Activated gamma-delta T cell treated with Interleukin-2 at 50 U/mL for 16 hours (primary cell): ENCODE measurements around the gene MARVELD2.
"Not testable (repeated sequence)": the region's sequence is repeated elsewhere in the genome, so short reads cannot be mapped to it uniquely, and the experiment has no call there.

Source experiments
- DNase-seq: peaks from one replicate; pipeline ENCODE4 v3.0.0-alpha.2; 2020

Gene MARVELD2, protein sequence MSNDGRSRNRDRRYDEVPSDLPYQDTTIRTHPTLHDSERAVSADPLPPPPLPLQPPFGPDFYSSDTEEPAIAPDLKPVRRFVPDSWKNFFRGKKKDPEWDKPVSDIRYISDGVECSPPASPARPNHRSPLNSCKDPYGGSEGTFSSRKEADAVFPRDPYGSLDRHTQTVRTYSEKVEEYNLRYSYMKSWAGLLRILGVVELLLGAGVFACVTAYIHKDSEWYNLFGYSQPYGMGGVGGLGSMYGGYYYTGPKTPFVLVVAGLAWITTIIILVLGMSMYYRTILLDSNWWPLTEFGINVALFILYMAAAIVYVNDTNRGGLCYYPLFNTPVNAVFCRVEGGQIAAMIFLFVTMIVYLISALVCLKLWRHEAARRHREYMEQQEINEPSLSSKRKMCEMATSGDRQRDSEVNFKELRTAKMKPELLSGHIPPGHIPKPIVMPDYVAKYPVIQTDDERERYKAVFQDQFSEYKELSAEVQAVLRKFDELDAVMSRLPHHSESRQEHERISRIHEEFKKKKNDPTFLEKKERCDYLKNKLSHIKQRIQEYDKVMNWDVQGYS

DNA sequence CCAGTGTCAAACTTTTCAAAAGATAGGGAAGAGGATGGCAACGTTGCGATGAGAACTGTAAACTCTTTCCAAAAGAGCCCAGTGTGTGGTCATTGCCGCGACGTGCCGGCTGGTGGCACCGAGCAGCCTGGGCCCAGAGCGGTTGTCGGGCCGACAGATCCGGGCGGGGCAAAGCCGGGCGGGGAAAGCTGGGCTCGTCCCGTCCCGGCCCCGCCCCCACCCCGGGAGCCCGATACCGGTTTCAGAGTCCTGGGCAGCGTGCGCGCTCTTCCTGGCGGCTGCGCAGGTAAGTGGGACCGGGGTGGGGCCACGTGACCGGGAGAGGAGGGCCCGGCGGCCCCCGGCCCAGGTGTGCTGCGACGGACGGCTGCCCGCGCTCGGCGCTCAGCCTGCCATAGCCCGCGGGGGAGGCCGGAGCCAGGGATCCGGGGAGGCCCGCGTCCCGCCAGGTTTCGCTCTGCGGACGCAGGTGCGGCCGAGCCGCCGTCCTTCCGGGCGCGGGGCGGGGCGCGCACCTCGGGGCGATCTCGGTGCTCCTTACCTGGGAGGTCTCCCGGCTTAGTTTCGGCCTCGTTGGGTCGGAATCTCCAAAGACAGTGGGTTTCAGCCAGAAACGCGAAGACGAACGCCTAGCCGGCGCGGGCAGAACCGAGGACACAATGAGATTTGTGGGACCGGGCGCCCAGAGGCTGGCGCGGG, at the start of gene MARVELD2:
Gene MARVELD2 (plus strand): TSS at position 232 of the 699 bp plus-strand sequence. CDS start 4,270 bp downstream, outside the sequence.
- DNase-seq = peak; percentile 14

DNA sequence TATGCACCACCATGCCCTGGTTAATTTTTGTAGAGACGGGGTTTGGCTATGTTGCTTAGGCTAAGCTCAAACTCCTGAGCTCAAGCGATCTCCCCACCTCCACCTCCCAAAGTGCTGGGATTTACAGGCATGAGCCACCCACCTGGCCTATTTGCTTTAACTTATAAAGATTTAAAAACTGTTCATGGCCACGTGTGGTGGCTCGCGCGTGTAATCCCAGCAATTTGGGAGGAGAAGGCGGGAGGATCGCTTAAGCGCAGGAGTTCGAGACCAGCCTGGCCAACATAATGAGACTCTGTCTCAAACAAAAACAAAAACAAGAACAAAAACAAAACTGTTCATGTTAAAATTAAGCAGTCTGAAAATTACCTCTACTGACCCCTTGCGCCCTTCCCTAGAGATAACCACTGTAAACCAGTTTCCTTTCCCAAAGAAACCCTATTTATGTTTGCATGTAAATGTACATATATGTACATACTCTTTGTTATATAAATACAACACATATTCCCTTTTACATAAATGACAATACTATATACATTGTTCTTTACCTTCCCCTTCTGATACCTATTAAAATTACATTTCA, 47.1 kb upstream of the MARVELD2 start:
- DNase-seq = no peak

DNA sequence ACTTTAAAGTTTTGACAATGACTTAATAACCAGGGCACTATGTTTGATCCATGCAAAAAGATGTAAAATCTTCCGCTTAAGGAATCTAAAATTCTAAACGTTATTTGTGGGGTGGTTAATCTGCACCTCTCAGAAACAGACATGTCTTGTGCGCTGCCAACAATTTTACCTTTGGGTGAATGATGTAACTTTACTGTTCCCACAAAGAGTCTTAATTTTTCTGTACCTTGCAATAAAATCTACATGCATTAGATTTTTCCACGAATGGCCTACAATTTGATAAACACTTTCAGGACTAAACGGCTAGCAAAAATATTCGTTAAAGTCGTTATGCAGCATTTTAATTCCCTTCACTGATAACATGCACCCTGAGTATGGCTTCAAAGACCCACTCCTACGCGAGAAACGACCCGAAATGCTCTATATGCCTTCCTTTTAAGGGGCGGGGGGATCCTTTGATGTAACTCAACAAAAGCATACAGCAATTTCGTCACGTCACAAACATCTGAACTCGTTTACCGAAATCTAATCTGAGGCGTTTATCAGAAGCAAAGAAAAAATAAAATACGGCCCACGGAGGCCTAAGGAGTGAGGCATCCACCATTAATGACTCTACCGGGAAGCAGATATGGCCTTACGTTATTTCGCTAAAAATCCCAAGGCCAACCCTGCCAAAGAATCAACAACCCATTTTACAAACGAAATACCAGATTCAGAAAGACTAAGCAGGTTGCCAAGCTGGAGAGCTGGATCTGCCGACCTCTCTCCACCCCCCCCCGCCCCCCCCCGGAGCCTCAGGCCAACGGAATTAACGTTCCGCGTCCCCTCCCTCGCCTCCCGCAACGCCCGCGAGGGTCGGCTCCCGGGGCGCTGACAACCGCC, 46.2 kb upstream of the MARVELD2 start:
- DNase-seq = peak; percentile 11

DNA sequence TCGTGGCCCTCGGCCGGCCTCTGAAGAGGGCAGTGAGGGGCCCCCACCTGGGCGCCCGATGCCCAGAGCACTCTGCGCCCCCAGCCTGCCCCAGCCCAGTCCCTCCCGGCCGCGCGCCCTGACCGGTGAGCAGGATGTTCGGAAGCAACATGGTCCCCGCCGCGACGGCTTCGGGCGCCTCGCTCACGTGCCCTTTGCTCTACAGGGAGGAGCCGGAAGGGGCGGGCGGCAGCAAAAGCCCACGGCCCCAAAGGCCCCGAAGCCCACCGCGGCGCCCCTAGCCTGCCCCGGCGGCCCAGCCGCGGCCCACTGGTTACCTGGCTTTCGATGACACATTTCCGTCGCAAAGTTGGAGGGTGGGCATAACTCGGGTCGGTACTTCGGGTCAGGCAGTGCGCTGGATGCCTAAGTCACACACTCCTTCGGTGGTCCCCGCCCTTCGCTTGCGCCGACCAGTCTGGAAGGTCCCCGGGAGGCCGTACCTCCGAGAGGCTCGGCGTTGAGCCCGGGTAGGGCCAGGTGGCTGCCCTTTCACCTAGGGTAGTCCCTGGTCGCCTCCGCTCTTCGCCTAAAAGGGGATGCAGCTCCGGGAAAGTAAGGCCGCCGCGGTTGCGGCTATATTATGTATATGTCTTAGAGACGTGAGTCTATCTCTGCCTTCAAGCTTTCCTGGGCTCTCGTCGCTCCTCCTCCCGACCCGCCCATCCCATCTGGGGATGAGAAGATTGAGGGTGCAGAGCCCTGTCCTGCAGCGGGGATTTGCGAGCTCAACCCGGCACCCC, 45.4 kb upstream of the MARVELD2 start, which contains the start of the genes AK6, RAD17 and TAF9:
Gene AK6 (minus strand): TSS at position 181 of the 782 bp plus-strand sequence. CDS start 30 bp downstream, at position 151.
Gene RAD17 (plus strand): TSS at position 479 of the 782 bp plus-strand sequence. CDS start 2,391 bp downstream, outside the sequence.
Gene TAF9 (minus strand): TSS at position 181 of the 782 bp plus-strand sequence. CDS start 3,783 bp downstream, outside the sequence.
- DNase-seq = peak; percentile 88

DNA sequence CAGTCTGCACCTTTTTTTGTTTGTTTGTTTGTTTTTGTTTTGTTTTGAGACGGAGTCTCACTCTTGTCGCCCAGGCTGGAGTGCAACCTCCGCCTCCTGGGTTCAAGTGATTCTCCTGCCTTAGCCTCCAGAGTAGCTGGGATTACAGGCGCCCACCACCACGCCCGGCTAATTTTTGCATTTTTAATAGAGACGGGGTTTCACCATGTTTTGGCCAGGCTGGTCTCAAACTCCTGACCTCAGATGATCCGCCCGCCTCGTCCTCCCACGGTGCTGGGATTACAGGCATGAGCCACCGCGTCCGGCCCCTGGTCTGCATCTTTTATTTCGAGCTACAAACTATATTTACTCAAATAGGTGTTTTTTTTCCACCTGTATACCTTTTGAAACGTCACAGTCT, 44.6 kb upstream of the MARVELD2 start:
- DNase-seq = not testable (repeated sequence)

DNA sequence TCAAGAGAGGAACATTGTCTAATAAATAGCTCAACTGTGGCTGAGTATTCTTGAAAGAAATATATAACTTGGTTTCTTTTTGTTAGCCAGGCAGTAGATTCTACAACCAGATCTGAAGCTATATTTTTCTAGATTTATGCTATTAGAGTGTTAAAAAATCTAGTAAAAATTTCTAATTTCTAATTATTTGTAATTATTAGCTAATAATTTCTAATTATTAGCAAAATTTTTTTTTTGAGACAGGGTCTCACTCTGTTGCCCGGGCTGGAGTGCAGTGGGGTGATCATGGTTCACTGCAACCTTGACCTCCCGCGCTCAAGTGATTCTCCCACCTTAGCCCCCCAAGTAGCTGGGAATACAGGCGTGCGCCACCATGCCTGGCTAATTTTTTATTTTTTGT, 42.5 kb upstream of the MARVELD2 start:
- no peak for DNase-seq

DNA sequence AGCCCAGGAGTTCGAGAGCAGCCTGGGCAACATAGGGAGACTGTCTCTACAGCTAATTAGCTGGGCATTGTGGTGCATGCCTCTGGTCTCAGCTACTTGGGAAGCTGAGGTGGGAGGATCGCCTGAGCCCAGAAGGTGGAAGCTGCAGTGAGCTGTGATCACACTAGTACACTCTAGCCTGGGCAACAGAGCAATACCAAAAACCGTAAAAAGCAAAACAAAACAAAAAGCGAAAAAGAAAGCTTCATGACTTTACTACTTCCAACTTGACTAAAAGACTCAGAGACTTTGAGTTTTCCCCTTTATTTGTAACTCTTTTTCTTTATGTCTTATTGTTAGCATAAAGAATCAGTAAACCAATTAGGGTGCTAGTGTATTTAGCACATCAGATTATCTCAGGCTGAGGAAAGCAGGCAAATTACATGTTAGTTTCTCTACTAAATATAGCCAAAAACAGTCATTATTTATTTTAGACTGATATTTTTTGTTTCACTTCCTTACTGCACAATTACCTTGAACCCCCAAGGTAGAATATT, 39.9 kb upstream of the MARVELD2 start:
- no peak for DNase-seq

DNA sequence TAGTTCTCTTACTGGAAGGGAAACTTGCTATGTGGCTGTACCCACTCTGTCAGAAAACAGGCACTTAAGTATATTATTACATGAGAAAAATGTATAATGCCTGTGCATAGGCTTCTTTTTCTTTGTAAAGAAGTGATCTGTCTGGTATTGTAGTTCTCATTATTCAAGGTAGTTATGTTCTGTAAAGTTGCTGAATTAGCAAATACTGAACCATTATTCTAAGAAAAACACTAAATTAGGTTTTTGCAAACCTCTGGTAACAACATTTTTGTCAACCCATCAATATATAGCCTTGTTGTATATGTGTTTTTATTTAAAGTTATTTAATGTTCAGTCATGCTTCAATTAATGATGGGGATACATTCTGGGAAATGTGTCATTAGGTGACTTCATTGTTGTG, 36.5 kb upstream of the MARVELD2 start:
- no peak for DNase-seq

DNA sequence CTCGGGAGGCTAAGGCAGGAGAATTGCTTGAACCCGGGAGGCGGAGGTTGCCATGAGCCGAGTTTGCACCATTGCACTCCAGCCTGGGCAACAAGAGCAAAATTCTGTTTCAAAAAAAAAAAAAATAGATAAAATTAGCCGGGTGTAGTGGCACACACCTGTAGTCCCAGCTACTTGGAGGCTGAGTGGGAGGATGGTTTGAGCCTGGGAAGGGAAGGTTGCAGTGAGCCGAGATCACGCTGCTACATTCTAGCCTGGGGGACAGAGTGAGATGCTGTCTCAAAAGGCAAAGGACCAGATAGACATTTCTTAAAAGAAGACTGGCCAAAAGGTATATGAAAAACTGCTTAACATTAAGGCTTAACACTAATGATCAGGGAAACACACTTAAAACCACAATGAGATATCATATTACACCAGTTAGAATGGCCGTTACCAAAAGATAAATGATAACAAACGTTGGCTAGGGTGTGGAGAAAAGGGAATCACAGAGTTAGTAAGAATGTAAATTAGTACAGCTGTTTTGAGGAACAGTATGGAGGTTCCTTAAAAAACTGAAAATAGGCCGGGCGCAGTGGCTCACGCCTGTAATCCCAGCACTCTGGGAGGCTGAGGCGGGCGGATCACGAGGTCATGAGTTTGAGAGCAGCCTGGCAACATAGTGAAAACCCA, 10.1 kb upstream of the MARVELD2 start:
- no peak for DNase-seq

DNA sequence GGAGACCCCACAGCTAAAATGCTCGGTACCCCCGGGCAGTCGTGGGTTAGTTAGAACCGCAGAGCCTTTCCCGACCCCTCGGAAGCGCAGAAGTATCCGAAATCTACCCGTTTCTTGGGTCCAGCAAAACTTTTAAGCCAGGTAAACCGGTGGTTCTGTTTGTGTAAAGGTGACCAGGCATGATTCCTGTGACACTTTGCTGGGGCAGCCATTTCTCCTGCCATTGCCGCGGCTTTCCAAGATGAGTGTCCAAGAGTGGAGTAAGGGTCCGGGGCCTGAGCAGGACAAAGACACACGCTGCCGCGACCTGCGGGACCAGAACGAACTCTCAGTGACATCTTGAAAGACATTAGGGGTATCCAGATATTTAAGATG, 655 bp downstream of the MARVELD2 start:
- no peak for DNase-seq

DNA sequence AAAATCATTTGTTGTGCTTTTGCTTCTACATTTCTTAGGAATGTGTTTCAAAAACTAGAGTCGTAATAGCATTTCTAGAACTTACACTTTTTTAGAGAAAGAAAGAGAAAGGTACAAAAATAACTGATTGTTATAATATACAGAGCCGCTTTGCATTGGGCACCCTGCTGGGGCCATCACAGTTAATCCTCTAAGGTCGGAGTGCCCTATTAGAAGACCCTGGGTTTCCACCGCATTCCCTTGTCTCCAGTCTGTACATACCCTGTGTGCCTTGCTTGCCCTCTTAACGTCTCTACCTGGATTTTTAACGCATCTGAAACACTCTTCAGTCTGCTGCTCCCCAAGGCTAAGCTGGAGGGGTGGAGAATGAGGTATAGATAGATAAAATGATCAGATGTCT, 1.3 kb downstream of the MARVELD2 start:
- DNase-seq = no peak

DNA sequence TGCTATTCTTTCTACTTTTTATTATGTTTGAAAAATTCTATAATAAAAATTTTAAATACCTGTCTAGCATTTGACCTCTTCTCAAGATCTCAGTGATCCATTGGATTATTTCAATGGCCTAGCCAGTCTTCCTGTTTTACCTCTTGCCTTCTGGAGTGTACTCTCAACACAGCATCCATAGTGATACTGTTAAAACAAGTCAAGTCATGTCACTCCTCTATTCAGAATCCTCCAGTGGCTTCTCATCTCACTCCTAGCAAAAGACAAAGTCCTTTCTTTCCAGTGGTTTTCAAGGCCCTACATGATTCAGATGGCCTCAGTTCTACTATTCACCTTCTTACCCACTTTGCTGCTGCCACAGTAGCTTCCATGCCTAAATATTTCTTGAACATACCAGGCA, 1.8 kb downstream of the MARVELD2 start:
- DNase-seq = no peak

DNA sequence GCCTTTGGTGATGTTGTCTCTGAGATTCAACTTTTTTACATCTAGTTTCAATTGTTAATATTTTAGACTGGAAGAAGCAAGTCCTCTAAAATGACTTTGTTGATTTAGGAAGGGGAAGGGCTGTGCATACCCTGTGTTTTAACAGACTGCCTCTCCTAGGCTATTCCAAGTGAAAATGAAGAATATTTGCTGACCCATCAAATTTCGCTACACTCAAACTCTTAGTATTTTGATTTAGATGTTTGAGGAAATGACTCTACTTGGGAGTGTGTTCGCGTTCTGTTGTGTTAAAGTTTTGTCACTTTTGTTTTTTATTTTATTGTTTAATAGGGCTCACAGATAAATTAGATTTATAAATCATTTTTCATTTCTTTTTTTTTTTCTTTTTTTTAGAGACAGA, 3.6 kb downstream of the MARVELD2 start:
- no peak for DNase-seq

DNA sequence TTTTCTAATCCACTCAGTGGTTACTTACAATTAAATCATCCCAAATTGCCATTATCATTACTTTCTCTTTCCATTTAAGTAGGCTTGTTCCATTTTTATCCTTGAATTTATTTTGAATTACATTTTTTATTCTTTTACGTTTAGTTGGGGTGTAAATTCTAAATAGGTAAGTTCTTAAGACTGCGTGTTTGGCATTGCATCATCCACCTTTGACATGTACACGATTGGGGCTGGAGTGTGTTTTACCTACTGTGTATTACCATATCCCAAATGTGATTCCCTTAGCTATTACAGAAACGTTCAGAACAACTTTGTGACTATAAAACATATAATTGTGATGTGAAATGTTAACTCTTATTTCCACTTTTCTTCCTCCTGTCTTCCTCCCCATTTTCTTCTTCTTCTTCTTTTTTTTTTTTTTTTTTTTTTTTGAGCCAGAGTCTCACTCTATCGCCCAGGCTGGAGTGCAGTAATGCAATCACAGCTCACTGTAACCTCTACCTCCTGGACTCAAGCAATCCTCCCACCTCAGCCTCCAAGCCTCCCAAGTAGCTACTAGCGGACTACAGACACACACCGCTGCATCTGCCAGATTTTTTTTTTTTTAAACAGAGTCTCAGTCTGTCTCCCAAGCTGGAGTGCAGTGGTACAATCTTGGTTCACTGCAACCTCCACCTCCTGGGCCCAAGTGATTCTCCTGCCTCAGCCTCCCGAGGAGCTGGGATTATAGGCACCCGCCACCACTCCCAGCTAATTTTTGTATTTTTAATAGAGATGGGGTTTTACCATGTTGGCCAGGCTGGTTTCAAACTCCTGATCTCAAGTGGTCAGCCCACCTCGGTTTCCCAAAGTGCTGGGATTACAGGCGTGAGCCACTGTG, 16.7 kb downstream of the MARVELD2 start:
- no peak for DNase-seq

DNA sequence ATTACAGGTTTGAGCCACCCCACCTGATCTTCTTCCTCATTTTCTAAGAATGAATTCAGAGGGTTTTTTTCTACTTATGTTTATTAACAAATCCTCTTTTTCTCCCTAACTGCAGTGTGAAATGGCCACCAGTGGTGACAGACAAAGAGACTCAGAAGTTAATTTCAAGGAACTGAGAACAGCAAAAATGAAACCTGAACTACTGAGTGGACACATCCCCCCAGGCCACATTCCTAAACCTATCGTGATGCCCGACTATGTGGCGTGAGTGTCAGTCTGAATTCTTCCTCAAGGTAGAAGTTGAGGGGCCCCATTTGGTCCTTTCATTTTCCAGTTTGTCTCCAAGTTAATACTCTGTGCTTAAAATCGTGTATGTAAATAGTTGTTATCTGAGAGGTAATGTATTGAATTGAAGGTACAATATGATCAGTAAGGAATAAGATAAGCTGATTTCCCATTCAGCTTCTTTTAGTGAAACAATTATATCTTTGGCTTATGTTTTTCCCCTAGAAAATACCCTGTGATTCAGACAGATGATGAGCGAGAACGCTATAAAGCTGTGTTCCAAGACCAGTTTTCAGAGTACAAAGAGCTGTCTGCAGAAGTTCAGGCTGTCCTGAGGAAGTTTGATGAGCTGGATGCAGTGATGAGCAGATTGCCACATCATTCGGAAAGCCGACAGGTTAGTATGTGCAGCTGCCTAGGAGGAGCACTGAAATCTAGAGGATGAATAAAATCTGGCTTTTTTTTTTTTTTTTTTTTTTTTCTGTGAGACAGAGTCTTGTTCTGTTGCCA, 17.7 kb downstream of the MARVELD2 start:
- no peak for DNase-seq

DNA sequence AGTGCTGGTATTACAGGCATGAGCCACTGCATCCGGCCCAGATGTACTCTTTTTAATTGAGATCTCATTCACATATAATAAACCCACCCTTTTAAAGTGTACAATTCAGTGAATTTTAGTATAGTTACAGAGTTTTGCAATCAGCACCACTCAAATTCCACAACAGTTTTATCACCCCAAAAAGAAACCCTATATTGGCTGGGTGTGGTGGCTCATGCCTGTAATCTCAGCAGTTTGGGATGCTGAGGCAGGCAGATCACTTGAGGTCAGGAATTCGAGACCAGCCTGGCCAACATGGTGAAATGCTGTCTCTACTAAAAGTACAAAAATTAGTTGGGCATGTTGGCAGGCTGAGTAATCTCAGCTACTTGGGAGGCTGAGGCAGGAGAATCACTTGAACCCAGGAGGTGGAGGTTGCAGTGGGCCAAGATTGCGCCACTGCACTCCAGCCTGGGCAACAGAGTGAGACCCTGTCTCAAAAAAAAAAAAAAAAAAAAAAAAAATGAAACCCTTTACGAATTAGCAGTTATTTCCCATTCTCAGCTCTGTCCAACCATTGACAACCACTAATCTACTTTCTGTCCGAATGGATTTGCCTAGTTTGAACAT, 20.5 kb downstream of the MARVELD2 start:
- DNase-seq = not testable (repeated sequence)

DNA sequence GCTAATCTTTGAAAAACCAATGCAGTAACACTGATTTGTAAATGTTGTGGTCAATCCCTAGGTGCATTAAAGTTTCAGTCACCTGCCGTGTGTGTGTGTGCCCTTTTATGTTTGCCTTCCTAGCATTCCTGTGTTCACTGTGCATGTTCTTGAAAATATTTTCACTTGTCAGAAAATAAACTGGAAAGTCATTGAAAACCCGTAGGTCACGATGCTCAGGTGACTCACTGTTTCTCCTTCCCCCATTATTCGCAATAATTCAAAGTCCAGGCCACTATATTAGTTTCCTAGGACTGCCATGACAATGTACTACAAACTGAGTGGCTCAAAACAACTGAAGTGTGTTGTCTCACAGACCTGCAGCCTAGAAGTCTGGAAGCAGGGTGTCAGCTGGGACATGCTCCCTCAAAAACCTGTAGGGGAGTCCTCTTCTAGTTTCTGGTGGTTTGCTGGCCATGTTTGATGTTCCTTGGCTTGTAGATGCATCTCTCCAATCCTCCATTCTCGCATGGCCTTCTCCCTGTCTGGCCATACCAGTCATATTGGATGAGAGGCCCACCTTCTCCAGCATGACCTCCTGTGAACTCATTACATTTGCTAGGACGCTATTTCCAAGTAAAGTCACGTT, 29.3 kb downstream of the MARVELD2 start:
- no peak for DNase-seq

DNA sequence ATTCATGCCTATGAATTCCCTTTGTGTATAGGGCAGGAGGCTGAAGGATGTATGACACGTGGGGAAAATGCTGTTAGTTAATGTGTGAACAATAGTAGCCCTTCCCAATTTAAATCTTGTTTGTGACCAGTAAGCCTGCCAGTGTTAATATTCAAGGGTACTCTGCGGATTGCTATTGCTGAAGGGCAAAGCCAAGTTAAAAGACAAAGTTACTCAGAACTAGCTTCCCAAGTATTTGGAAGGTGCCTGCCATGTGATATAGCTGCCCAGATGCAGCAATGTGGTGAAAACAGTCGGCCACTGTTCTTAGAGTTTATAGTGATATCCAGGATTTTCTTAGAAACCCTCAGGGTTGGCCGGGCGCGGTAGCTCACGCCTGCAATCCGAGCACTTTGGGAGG, 34.6 kb downstream of the MARVELD2 start:
- no peak for DNase-seq
